NCI-H1694 treated with DMSO at 0.1 percent for 48 hours (cell line): ENCODE measurements around the gene SDK2.

Experiments
- DNase-seq: peaks from one replicate; lab custom pipeline; 2025; lab: John Stamatoyannopoulos, UW

SDK2 gene

GRCh38 chr17:73304438-73304837 is 339.8 kb downstream of the SDK2 start:
- DNase-seq: no peak

GRCh38 chr17:73302189-73302588 is 342.1 kb downstream of the SDK2 start:
- no peak for DNase-seq

- no peak for DNase-seq
Observed at GRCh38 chr17:73301369-73301768, 342.9 kb downstream of the SDK2 start.

- DNase-seq: no peak
Observed at GRCh38 chr17:73300392-73300791, 343.9 kb downstream of the SDK2 start.

- DNase-seq: no peak
Observed at GRCh38 chr17:73297934-73298861, 346.0 kb downstream of the SDK2 start.

- no peak for DNase-seq
Observed at GRCh38 chr17:73293480-73293911, 350.7 kb downstream of the SDK2 start.

GRCh38 chr17:73293031-73293430 is 351.2 kb downstream of the SDK2 start:
- DNase-seq: no peak

GRCh38 chr17:73292031-73292531 is 352.2 kb downstream of the SDK2 start:
- DNase-seq: no peak

- DNase-seq: no peak
Observed at GRCh38 chr17:73291260-73291801, 352.9 kb downstream of the SDK2 start.

GRCh38 chr17:73290399-73291259 is 353.6 kb downstream of the SDK2 start:
- DNase-seq: no peak

GRCh38 chr17:73289549-73290254 is 354.5 kb downstream of the SDK2 start:
- DNase-seq: no peak

GRCh38 chr17:73288534-73289302 is 355.5 kb downstream of the SDK2 start:
- no peak for DNase-seq

- DNase-seq: no peak
Observed at GRCh38 chr17:73286863-73287296, 357.4 kb downstream of the SDK2 start.

GRCh38 chr17:73285916-73286862 is 358.1 kb downstream of the SDK2 start:
- DNase-seq: no peak

- DNase-seq: no peak
Observed at GRCh38 chr17:73285603-73285908, 358.7 kb downstream of the SDK2 start.

- no peak for DNase-seq
Observed at GRCh38 chr17:73284906-73285602, 359.2 kb downstream of the SDK2 start.
